GM19324 (cell line): ENCODE data around the gene MRAS.

ENCODE experiments used
- ATAC-seq: cut with Tn5 transposase; IDR thresholded peaks from one replicate; pipeline ENCODE4 v1.9.1; 2021; ENCODE audit warnings: mild to moderate bottlenecking, moderate library complexity; ENCODE audit not compliant: unreplicated experiment, low FRiP score

MRAS gene

DNA sequence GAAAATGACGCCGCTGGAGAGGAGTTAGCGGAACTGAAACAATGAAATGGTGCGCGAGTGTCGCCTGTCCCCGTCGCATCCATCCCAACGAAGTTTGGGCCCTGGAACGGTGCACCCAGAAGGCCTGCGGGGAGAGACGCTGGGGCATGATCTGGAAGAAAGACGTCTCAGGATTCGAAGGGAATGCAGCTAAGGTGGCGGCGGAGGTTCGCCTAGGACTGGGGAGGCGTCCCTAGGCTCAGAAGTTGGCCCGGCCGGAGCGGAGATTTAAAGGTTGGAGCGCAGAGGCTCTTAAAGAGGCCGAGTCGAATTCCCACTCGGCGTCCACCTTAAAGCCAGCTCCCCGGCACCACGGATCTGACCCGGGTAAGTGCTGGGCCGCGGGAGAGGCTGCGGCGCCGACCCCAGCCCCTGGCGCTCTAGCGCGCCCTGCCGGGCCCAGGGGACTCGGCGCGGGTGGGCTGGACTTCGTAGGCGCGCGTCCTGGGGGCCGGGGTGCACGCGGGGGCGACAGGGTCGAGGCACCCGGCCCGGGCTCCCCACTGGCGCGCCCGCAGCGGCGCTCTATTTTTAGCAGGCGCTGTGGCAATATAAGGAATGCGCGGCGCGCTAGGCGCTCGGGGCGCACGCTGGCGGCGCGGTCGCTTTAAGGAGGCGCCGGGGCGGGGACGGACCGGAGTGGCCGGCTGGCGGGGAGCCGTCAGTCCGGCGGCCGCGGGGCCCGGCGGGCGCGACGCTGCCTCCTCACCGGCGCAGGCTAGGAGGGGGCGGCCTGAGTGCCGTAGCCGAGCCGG, at the start of gene MRAS:
TSS of gene MRAS (plus strand) at position 620 of the 794 bp plus-strand sequence. CDS start 24,305 bp downstream, outside the sequence.
- ATAC-seq = no peak

DNA sequence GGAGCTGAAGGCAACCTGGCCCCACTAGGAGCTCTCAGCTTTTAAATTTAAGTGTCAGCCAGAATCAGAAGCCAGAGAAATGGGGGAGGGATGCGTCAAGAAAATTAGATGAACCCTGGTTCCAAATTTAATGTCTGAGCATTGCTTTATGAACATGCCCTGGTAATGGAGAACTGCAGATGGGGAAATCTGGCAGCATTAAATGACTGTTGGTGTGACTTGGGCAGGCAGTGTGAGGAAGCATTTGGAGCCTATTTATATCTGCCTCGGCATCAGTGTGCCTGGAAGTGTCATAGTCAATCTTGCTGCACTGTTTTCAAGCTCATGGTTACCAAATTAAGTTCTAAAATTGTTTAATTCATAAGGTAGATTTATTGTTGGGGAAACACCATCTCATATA, 47.7 kb upstream of the MRAS start:
- no peak for ATAC-seq

DNA sequence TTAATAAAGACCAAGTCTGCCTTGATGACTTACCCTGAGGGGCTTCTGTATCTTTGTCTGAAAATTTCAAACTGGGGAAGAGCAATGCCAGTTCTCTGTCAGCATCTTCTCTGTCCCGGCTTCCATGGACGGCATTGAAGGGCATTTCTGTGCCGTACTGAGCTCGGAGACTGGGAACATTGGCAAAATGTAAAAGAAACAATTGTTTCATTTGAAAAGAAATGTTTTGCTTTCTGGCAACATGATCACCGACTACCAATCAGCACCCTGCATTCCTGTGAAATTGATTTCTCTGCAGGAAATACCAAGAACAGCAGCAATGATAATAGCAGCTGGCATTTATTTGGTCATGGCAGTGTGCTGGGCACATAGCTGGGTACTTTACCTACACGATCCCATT, 44.9 kb upstream of the MRAS start:
- ATAC-seq = no peak

DNA sequence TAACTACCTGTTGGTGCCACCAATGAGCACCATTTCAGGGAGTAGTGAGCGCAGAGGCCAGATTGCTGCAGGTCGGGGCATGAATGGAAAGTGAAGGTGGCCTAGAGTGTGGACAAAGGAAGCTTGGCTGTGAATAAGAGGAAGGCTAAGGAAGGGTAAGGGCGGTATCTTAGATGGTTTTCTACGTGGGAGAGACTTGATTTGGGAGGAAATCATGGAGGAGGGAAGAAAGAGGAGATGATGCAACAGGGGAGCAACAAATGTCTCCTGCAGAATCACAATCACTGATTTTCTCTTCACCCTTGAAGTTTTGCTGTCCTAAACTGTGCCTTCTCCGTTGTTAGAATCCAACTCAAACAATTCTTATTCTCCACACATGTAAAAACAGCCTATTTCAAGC, 40.5 kb upstream of the MRAS start:
- ATAC-seq = no peak

DNA sequence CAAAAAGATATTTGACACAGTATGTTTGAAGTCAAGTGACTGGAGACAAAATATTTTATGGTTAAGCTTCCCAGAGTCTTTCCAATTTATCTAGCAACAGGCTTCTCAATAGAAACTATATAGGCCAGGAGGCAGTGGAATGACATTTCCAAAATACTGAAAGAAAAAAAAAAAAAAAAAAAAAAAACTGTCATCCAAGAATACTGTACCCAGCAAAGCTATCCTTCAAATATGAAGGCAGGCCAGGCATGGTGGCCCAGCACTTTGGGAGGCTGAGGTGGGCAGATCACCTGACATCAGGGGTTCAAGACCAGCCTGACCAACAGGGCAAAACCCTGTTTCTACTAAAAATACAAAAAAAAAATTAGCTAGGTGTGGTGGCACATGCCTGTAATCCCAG, 39.6 kb upstream of the MRAS start:
- ATAC-seq = no peak

DNA sequence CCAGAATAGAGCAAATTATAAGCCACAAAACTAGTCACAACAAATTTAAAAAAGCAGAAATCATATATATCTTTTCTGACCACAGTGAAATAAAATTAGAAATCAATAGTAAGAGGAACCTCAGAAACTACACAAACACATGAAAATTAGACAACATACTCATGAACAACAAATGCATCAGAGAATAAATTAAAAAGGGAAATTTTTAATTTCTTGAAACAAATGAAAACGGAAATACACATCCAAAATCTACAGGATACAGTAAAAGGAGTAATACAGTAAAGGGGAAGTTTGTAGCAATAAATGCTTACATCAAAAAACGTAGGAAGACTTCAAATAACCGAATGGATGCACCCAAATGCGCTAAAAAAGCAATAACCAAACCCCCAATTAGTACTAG, 37.9 kb upstream of the MRAS start:
- ATAC-seq = no peak

DNA sequence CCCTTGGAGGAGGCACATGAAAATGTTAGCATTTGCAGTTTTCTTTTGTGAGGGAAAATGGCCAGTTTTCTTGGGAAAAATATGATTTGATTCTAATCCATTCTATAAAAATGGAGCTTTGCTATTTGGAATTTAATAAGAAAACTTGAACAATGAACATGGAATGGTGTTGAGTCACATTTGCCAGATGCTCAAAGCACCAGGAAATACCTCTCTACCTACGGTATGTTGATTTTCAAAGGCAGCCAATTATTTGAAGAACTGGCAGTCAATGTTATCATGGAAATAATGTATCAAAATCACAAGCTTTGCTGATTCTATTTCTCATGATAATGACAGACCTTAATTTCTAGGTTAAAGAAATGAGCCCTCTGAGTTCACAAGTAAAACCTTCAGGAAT, 33.6 kb upstream of the MRAS start:
- no peak for ATAC-seq

DNA sequence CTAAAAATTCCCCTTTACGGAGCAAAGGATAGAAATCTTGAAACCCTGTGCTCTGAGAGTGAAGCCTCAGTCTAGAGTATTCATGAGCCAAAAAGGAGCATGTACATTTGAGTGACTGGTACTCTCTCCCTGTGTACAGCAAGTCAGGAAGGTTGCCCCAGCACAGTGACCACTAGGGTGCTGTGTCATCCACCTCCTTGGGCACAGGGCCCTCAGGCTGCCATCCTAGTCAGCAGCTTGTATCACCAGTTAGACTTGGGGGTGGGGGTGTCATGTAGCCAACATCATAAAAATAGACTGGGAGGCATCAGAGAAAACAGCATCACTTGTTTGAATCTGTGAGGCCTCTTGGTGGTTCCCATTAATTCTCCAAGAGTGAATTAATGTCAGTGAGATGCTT, 30.7 kb upstream of the MRAS start:
- no peak for ATAC-seq

DNA sequence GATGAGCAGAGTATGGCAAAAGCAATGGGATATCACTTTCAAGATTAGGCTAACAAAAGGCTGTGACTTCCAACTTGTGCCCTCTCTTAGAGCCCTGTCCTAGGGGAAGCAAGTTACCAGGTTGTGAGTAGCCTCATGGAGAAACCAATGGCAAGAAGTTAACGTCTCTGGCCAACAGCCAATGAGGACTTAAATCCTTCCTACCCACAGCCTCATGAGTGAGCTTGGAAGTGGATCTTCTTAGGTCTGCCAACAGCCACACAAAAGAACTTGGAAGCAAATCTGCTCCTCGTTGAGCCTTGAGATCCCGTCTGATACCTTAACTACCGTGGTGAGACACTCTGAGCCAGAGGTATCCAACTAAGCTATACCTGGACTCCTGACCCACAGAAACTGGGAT, 24.4 kb upstream of the MRAS start:
- ATAC-seq = no peak

DNA sequence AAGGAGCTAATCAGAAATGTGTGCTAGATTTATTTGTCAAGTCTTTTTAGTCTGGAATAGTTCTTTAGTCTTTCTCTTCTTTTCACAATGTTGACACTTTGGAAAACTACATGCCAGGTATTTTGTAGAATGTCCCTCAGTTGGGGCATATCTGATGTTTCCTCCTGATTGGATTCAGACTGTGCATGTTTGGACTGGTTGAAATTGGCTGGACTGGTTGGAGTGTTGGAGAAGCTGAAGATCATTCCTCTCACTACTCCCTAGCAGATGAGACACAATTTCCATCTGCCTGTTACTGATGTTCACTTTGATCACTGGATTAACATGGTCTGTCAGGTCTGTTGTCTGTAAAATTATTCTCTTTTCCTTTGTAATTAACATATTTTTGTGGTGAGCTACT, 22.4 kb upstream of the MRAS start:
- ATAC-seq = no peak

DNA sequence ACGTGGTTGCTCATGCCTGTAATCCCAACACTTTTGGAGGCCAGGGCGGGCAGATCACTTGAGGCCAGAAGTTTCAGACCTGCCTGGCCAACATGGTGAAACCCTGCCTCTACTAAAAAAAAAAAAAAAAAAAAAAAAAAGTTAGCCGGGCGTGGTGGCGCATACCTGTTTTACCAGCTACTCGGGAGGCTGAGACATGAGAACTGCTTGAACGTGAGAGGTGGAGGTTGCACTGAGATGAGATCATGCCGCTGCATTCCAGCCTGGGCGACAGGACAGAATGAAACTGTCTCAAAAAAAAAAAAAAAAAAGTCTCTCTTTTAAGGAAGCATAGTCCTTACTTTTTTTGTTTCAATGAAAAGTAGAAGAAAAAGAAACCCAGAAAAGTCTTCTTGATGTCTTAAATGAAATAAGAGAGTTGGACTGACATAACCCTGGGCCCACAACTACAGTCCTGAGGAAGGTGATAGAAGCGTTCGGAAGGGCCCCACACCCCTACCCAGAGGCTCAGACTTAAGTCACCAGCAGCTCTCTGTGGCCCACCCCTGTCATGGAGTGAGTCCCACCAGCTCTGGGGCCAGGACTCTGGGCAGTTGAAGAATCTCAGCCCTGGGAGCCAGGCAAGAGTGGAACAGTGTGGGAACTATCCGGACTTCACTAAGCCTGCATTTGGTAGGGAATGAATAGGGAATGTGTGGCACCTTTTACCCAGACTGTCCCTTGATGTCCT, 21.3 kb upstream of the MRAS start:
- no peak for ATAC-seq

DNA sequence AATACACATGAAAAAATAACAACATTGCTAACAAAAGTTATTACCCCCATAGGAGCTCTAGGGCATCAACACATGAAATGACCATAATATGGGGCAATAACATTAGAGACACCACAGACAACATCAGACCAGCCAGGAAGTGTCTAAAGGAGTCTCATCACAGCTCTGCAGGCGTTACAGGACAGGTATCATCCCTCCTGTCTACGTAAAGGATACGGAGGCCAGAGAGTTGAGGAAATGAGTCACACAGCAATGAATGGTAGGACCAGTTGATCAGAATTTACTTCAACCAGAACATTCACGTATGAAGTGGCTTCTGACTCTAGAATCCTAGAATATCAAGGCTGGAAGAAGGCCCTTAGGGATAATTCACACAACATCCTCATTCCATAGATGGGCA, 20.5 kb upstream of the MRAS start:
- ATAC-seq = no peak

DNA sequence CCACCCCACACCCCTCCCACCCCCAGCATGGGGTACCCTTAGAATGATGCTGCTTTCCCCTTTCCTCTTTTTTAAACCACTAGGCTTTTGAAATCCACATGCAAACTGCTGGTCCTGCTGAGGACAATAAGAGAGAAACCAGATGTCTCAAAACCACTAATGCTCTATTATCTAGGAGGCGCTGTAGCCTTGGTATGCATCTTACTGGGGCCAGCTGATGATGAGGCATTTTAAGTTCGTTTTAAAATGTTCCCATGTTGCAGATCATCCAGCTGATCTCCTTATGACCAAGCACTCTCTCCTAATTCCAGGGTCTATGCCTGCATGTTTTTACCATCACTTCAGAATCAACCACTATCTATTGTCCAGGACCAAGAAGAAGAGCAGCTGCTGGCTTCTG, 20.0 kb upstream of the MRAS start:
- no peak for ATAC-seq

DNA sequence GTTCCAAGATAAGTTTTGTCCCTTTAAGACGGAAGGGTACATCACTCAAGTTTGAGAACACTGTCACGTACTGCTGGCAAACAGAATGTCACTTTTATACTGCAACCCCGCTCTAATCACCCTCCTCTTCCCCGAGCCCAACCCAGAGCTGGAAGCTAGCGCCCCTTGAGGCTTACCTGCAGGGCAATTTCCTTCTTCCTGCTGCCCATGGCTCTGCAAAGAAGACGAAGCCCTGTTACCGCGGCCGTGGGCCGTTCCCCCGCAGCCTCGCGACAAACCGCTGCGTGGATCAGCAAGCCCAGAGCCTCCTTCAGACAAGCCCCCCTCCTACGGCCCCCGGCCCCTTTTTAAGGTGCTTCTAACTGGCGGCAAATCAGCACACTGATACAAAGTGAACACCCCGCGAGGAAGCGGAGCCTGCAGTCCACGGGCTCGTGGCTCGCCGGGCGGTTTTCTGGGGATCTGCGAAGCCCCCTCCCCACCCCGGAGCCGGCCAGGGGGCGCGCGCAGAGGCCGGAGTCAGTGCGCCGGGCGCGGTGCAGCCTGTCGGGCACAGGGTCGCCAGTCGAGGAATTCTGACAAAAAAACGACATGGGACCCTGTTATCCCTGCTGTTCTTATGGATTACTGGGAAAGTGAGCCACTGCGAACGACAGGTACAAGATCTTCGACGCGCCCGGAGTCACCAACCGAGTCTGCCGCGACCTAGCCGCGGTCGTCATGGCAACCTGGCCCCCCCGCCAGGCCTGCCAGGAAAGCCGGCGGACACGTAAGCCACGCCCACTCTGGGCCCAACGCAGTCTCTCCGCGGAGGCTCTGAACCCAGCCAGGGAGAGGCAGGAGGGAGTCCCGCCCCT, 19.0 kb upstream of the MRAS start, which contains the start of gene NME9:
TSS of gene NME9 (minus strand) at position 725 of the 857 bp plus-strand sequence. CDS start at position 209, 516 bp downstream.
- ATAC-seq = peak; percentile 72

DNA sequence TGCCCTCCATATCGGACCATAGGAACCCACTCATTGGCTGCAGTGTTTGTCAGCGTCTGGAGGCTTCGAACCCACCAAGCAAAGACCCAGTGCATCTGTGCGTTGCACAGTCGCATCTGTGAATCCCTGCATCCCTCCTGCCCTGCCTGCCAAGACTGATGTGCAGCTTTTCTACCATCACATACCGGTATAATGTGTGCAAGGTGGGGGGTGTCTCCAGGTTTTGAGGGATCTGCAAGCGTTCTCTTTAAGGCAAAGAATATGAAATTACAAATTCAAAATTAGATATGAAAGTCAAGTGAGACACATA, 18.4 kb upstream of the MRAS start:
- no peak for ATAC-seq

DNA sequence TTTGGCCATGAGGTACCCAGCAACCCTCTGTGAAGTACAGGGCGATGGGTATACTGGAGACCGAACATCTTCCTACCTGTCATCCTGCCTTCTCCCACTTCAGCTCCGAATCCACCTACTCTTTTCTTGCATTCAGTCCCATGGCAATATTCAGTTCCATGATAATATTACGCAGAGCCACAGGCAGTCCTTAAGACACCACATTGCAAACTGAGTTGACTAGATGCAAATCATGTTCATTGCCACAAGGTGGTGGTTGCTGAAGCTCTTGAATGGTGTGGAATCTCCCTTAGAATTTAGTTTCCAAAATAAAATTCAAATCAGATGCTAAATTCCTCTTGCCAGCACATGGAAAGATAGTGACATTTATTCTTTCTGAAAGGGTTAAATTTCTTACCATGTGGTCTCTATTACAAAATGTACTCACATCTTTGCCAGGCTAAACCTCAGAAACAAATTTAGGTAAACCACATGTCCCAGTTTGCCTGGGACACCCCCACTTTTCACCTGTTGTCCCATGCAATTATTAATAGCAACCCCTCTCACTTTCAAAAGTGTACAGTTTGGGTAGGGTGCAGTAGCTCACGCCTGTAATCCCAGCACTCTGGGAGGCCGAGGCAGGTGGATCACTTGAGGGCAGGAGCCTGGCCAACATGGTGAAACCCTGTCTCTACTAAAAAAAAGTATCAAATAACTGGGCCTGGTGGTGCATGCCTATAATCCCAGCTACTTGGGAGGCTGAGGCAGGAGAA, 17.1 kb upstream of the MRAS start:
- no peak for ATAC-seq

DNA sequence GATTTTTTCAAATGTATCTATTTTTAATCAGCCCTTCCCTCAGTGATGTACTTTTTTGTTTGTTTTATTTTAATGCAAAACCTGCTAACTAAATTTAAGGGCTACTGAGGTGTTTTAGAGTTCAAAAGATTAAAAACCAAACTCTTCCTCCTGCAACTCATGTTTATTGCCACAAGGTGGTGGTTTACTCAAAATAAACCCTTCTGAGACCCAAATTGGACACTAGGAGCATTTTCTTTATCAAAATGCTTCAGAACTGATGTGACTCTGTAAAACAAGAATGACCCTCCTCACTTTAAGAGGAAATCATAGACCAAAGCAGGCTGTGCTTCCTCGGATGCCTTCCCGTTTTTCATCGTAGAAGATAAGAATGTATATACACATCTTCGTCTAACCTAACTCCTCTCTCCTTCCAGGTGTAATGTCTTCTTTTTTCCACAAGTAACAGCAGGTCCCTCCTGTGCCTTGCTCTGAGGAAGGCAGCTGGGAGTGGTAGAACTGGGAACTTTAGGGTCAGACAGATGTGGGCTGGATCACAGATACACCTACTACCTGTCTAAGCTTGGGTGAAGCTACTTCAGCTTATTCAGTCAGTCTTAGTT, 15.8 kb upstream of the MRAS start:
- ATAC-seq = no peak

DNA sequence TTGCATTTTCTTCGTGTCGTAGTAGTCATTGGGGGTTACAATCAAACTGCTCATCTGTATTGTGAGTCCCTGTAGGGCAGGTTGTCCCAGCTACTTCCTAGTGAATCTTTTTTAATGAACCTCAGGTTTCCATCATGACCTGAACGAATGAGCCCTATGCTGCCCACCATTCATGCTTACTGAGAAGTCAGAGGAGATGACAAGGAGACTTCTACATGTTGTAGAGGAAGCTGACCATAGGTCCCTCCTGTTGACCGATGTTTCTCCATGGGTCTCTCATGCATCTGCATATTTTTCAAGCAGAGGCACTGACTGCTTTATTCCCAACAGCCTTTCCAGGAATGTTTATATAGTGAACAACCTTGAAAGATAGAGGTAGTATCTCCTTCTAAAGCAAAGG, 13.8 kb upstream of the MRAS start:
- ATAC-seq = no peak

DNA sequence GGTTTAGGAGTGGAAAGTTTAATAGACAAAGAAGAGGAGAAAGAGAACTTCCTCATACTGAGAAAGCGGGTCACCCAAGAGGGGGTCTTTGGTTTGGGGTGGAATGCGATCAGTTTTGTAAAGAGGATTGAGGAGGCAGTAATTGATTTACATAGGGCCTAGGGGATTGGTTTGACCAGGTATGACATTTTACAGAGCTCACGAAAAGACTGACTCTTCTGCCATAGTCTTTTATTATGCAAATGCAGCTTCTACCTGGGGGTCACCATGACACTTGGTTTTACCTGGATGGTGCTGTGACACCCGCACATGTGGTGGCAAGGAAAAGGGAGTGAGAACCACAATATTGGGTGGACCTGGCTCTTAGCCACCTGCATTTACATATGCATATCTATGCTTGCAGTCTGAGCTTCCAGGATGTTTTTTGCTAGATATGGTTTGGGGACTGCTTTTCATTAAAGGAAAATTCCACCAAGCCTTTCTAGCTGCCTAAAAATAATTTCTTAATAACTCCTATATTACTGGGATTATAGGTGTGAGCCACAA, 11.9 kb upstream of the MRAS start:
- no peak for ATAC-seq

DNA sequence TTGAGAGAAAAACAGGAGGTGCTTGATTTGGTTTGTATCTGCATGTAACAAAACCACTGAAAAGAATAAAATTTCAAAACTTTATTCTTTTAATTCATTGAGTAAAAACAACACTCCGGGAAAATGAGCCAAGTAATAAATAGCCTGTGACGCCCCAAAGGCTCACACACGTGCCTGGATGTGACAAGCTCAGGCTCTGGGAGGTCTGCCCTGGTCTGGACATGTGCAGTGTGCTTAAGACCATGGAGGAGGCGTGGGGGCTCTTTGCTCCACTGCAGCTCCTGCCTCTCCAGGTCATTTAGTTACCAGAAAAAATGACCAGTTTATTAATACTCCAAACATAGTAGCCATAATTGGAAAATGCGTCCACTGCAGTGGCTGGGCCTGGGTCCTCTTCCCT, 10.1 kb upstream of the MRAS start:
- ATAC-seq = no peak
